Tibial nerve (tissue), 4 donors: ENCODE results near the gene LZTR1. TPM values are rescaled to one million over a fixed set of nuclear protein-coding genes. Genes with fewer than 3 reads are reported as not detected.
"Not testable (repeated sequence)": the region's sequence is repeated elsewhere in the genome, so short reads cannot be mapped to it uniquely, and the experiment has no call there.

Experiments used
- DNase-seq, 2 donors: peaks; one replicate each; pipeline ENCODE4 v3.0.0-alpha.2; 2019; ENCODE audit warnings: low spot score in 2 of 2
- H3K27ac ChIP-seq, 4 donors: fragments of 200-600 bp; sonication (generic) in 3 of 4; one replicate each; pipeline ENCODE4 v1.5.1; 2017 to 2019; ENCODE audit warnings: mild to moderate bottlenecking in 1 of 4
- H3K27me3 ChIP-seq, 2 donors: fragments of 200-600 bp; sonication (generic) in 1 of 2; one replicate each; pipeline versions ENCODE4 v1.5.1 to v1.6.0; 2017 to 2019
- H3K36me3 ChIP-seq, 3 donors: fragments of 200-600 bp; sonication (generic); one replicate each; pipeline ENCODE4 v1.5.1; 2018 to 2019
- H3K4me1 ChIP-seq, 4 donors: fragments of 200-600 bp; sonication (generic) in 3 of 4; one replicate each; pipeline ENCODE4 v1.5.1; 2017 to 2019
- H3K4me3 ChIP-seq, 4 donors: fragments of 200-600 bp; sonication (generic) in 3 of 4; one replicate each; pipeline ENCODE4 v1.5.1; 2017 to 2019; ENCODE audit warnings: mild to moderate bottlenecking in 1 of 4, moderate library complexity in 1 of 4
- H3K9me3 ChIP-seq, 4 donors: fragments of 200-600 bp; sonication (generic) in 3 of 4; one replicate each; pipeline ENCODE4 v1.5.1; 2017 to 2019
- CTCF ChIP-seq, 5 experiments: fragments of 200-600 bp in 3 of 5; fragments of 450-650 bp in 2 of 5; sonication (generic) in 3 of 5; IDR thresholded peaks; one replicate each; pipeline ENCODE4 v1.5.1; 2016 to 2019; ENCODE audit warnings: antibody characterized with exemption in 5 of 5, mild to moderate bottlenecking in 3 of 5, moderate library complexity in 2 of 5
- EP300 ChIP-seq, 2 donors: sonication (generic); formaldehyde crosslinking; IDR thresholded peaks; one replicate each; pipeline ENCODE4 v1.6.1; 2017; ENCODE audit warnings: antibody characterized with exemption in 2 of 2, mild to moderate bottlenecking in 1 of 2
- POLR2A ChIP-seq, 2 donors: fragments of 450-650 bp; IDR thresholded peaks; one replicate each; pipeline ENCODE4 v1.6.1; 2017; ENCODE audit warnings: antibody characterized with exemption in 2 of 2, mild to moderate bottlenecking in 2 of 2, moderate library complexity in 2 of 2
- WGBS, 2 donors: methylation state at CpG; one replicate each; pipeline ENCODE4 v1.1.5; 2018; 5-methylcytosine and 5-hydroxymethylcytosine counted together
- total RNA-seq, 4 donors: library from RNA; depleted of rRNA; stranded (reverse); fragments of >200 nt; gene quantifications; one replicate each; pipeline ENCODE4 v1.1.0, GENCODE V29; 2016

Gene LZTR1
- total RNA-seq, 4 donors from 2014 or later: 59.8 to 127 (median 66.5) TPM

- WGBS, 2 donors: 83 to 86% methylated on average over 10 to 12 of the region's 12 CpGs
- Histone ChIP-seq H3K4me3 (peak overlapping the region in 1 of 4 donors; percentile 47), H3K9me3 (no peaks in the 10 kb centered on the region), H3K4me1 (peaks cover 0 to 27% (median 9%) of the 10 kb centered on the region in 4 donors), H3K36me3 (no peaks in the 10 kb centered on the region), H3K27me3 (peaks cover 0 to 40% of the 10 kb centered on the region in 2 donors), H3K27ac (no peak overlapping the region)
- DNase-seq: no peak
- TF ChIP-seq POLR2A (IDR thresholded peaks at IDR 0.05) (no peak), EP300 (IDR thresholded peaks at IDR 0.05) (no peak), CTCF (IDR thresholded peaks at IDR 0.05) (no peak)
Measured at GRCh38 chr22:21032868-21033688, 51.0 kb downstream of the LZTR1 start.

GRCh38 chr22:21033895-21034294 lies 51.8 kb downstream of the LZTR1 start:
- Histone ChIP-seq H3K36me3 (no peaks in the 10 kb centered on the region), H3K27ac (no peak overlapping the region), H3K9me3 (no peaks in the 10 kb centered on the region), H3K4me1 (peaks cover 0 to 31% (median 9%) of the 10 kb centered on the region in 4 donors), H3K4me3 (no peak overlapping the region), H3K27me3 (peaks cover 0 to 40% of the 10 kb centered on the region in 2 donors)
- DNase-seq: no peak
- TF ChIP-seq CTCF (IDR thresholded peaks at IDR 0.05): no peak
- no peak for TF ChIP-seq POLR2A (IDR thresholded peaks at IDR 0.05)
- no peak for TF ChIP-seq EP300 (IDR thresholded peaks at IDR 0.05)
- 87 to 89% methylated on average over 3 of the region's 3 CpGs for WGBS, 2 donors

- Histone ChIP-seq H3K36me3 (no peaks in the 10 kb centered on the region), H3K4me1 (peaks cover 0 to 31% (median 9%) of the 10 kb centered on the region in 4 donors), H3K27me3 (peaks cover 0 to 30% of the 10 kb centered on the region in 2 donors), H3K27ac (no peak overlapping the region), H3K9me3 (no peaks in the 10 kb centered on the region), H3K4me3 (no peak overlapping the region)
- TF ChIP-seq POLR2A (IDR thresholded peaks at IDR 0.05): no peak
- no peak for DNase-seq
- WGBS, 2 donors: 84 to 88% methylated on average over 3 of the region's 3 CpGs
Measured at GRCh38 chr22:21034989-21035388, 52.9 kb downstream of the LZTR1 start.

GRCh38 chr22:21038405-21038804 lies 56.3 kb downstream of the LZTR1 start:
- H3K27ac ChIP-seq: peak overlapping the region in 2 of 4 donors; percentile 3 to 22
- DNase-seq: no peak
- no peaks in the 10 kb centered on the region for H3K9me3 ChIP-seq
- H3K4me1 ChIP-seq: peaks cover 0 to 13% (median 0%) of the 10 kb centered on the region in 4 donors
- H3K27me3 ChIP-seq: no peaks in the 10 kb centered on the region
- no peak overlapping the region for H3K4me3 ChIP-seq
- no peak for TF ChIP-seq CTCF (IDR thresholded peaks at IDR 0.05)
- no peak for TF ChIP-seq POLR2A (IDR thresholded peaks at IDR 0.05)
- no peak for TF ChIP-seq EP300 (IDR thresholded peaks at IDR 0.05)
- WGBS, 2 donors: 25 to 29% methylated on average over 2 of the region's 2 CpGs
- no peaks in the 10 kb centered on the region for H3K36me3 ChIP-seq

GRCh38 chr22:21039158-21039557 lies 57.1 kb downstream of the LZTR1 start:
- not testable (repeated sequence) for H3K9me3 ChIP-seq, H3K36me3 ChIP-seq, H3K27me3 ChIP-seq, H3K27ac ChIP-seq, DNase-seq, H3K4me3 ChIP-seq
- WGBS, 2 donors: 74 to 88% methylated on average over 5 of the region's 5 CpGs
- peaks cover 0 to 13% (median 0%) of the 10 kb centered on the region in 4 donors for H3K4me1 ChIP-seq

- TF ChIP-seq POLR2A (IDR thresholded peaks at IDR 0.05): no peak
- TF ChIP-seq EP300 (IDR thresholded peaks at IDR 0.05): no peak
- no peak for TF ChIP-seq CTCF (IDR thresholded peaks at IDR 0.05)
- H3K4me3 ChIP-seq: no peak overlapping the region
- no peaks in the 10 kb centered on the region for H3K27me3 ChIP-seq
- H3K4me1 ChIP-seq: peaks cover 0 to 34% (median 11%) of the 10 kb centered on the region in 4 donors
- no peak for DNase-seq
- WGBS, 2 donors: 68 to 73% methylated on average over 4 of the region's 4 CpGs
- H3K36me3 ChIP-seq: no peaks in the 10 kb centered on the region
- no peaks in the 10 kb centered on the region for H3K9me3 ChIP-seq
- H3K27ac ChIP-seq: no peak overlapping the region
Measured at GRCh38 chr22:21041937-21042336, 59.8 kb downstream of the LZTR1 start.
